GM10248 (cell line): Measurements from ENCODE around the gene KAZN.

Experiments
- CTCF ChIA-PET: fragments of 300-600 bp; sonication (Branson Sonifier 250); formaldehyde crosslinking; extraction: SDS; loops from one replicate; lab custom pipeline; 2021; ENCODE audit warnings: antibody characterized with exemption; lab: Yijun Ruan, JAX
- POLR2A ChIA-PET: fragments of 350-650 bp; sonication (Branson Sonifier 250); formaldehyde crosslinking; extraction: SDS; loops from one replicate; lab custom pipeline; 2020; ENCODE audit warnings: antibody characterized with exemption; lab: Yijun Ruan, JAX
- DNase-seq: peaks from one replicate; pipeline ENCODE4 v3.0.0; 2012; ENCODE audit errors: extremely low spot score
- CTCF ChIP-seq: IDR thresholded peaks from 2 replicates; pipeline ENCODE4 v1.5.1; 2012; ENCODE audit warnings: mild to moderate bottlenecking, low read depth; ENCODE audit errors: extremely low read depth, missing control alignments, control extremely low read depth

KAZN gene

DNA sequence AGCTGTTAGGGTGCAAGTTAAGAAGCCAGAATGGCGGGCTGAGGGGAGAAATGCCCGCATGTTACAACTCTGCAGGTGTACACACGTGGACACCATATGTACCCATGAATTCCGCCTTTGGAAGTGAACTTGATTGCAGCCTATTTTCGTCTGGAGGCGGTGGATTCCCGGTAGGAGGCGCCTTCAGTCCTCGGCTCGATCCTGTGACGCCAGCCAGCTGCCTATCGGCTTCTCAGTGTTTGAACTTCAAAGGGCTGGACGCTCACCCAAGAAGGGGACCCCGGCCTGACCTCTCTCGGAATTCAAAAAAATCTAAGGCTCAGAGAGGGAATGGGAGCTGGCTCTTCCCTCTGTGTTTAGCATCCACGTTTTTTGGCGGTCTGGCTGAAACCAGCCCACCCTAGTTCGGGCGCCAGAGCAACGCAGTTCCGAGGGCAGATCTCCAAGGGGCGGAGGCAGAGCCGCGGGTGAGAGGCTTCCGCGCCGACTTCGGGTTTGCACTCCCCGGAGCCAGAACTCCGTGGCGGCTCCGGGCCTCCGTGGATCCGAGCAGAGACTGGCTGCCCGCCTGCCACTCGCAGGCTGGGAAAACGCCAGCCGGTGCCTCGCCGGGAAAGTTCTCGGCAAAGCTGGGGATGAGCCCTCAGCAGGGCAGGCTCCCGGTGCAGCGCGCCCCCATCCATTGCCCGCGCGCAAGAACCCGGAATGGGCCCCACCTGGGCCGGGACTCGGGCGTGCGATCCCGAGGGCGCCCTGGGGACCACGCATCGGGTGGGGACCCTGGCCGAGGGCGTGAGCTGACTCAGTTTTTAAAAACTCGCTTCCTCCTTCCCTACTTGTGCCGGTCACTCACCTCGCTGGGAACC is 554.1 kb downstream of the KAZN start:
- CTCF ChIA-PET: interaction anchor here (0.9 to 1.9 kb wide), 5 partner anchors 8 to 120 kb away, joined by 3 to 5 read pairs (median 3); no protein-coding TSS in a partner anchor
- POLR2A ChIA-PET: no interaction called here

GRCh38 chr1:15153184-15153841 is 554.8 kb downstream of the KAZN start, which contains the start of gene TMEM51:
TMEM51 (plus strand) TSS chr1:15153747; CDS start chr1:15215088, 61,341 bp downstream.
- POLR2A ChIA-PET: no interaction called here
- CTCF ChIA-PET: interaction anchor here (0.9 to 1.9 kb wide), 8 partner anchors 8 to 119 kb away, joined by 3 to 5 read pairs (median 3); no protein-coding TSS in a partner anchor
- DNase-seq: peak; percentile 45
- TF ChIP-seq CTCF: no peak

More for the DNA sequence above, 554.1 kb downstream of the KAZN start:
- no peak for DNase-seq
- TF ChIP-seq CTCF: peak; percentile 43

- CTCF ChIA-PET: interaction anchor here (0.9 to 1.4 kb wide), 6 partner anchors 9 to 25 kb away, joined by 3 to 4 read pairs (median 3); no protein-coding TSS in a partner anchor
- TF ChIP-seq CTCF: peak; percentile 55
- POLR2A ChIA-PET: no interaction called here
- peak; percentile 61 for DNase-seq
Observed at GRCh38 chr1:15153842-15154479, 555.5 kb downstream of the KAZN start.

DNA sequence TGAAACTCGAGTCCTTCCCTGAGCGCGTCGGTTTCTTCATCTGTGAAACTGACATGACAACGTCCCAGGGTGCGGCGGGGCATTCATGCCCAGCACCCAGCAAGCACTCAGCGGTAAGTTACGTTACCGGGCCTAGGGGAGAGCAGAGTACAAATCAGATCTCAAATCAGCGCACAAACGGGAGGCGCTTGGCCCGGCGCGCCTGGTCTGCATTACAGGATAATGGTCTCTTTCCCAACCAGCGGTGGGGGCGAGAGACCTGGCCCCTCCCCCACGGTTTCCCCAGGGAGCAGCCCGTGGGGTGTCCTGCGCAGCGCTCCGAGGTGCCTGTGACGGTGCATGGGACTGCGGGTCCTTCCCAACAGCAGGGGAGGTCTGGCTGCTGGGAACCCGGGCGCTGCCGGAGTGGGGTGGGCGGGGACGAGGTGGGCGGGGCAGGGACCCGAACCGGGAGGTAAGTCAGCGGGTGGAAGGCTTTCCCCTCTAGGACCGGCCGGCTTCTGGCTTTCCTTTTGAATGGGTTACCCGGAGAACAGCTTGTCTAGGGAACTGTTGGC is 556.1 kb downstream of the KAZN start:
- ChIA-PET CTCF (interaction anchor here (0.9 to 1.6 kb wide), 5 partner anchors 18 to 117 kb away, joined by 3 to 4 read pairs (median 3); no protein-coding TSS in a partner anchor), POLR2A (no interaction called here)
- no peak for TF ChIP-seq CTCF
- peak; percentile 32 for DNase-seq

DNA sequence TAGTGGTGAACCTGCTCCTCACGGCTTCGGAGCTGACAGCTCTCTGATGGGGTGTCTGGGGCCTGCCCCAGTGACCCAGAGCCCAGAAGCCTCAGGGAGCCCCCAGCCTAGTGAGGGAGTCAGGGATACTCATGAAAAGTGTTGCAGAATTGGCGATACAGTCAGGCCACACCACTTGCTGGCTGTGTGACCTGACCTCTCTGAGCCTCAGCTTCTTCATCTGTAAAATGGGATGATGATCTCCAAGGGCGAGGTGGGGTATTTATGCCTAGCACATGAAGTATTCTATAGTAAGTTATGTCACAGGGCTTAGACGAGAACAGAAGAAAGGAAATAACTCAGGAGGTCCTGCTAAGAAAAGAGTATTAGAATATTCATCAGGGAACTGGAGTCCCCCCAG is 556.7 kb downstream of the KAZN start:
- no peak for DNase-seq
- TF ChIP-seq CTCF: no peak
- POLR2A ChIA-PET: no interaction called here
- CTCF ChIA-PET: interaction anchor here (1.6 kb wide), 1 partner anchor 117 kb away, joined by 3 read pairs; no protein-coding TSS in a partner anchor
